Astrocyte of the spinal cord (primary cell): Measurements from ENCODE around the gene UGT3A1.

ENCODE experiments used
- DNase-seq: peaks from one replicate; pipeline ENCODE4 v3.0.0; 2011; ENCODE audit warnings: low read depth, low spot score
- H3K4me3 ChIP-seq: 2 replicates; pipeline ENCODE4 v1.5.1; 2011; ENCODE audit warnings: low read depth, mild to moderate bottlenecking, low read length, moderate library complexity
- in situ Hi-C: cut with HindIII; loops from 2 replicates; pipeline ENCODE4 v1.10.0; 2017; ENCODE audit warnings: low sequenced_read_pairs
- TF ChIP-seq, protein P1 (sequence below): IDR thresholded peaks from 2 replicates; pipeline ENCODE4 v1.5.1; 2012; ENCODE audit warnings: low read depth, mild to moderate bottlenecking, low read length, inconsistent platforms

Gene UGT3A1

DNA sequence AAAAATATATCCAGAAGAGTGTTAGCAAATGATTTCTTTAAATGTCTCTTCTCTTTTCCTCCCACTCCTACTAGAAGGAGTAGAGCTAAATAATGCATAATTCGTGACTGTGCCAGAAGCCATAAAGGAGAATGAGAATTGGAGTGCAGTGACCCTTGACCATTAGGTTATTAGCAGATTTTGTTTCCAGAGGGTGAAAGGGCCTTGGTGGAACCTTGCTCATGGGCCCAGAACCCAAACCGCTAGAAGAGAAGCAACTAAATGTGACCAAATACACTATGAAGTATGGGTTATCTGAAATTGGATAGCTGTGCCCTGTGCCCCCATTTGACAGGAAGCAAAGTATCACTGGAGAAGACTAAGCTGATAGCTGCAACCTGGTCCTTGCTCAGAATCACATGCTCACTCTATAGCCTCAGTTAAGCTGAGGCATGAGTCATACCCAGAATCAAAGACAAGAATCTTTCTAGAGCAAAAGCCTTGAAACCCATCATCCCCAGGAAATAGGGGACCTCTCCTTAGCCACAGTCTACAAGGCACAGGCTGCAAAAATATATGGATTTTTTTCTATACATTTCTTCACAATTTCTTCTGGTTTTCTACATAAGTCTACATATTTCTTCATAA, 89.0 kb downstream of the UGT3A1 start:
- H3K4me3 ChIP-seq: no peak overlapping the region
- no peak for DNase-seq
- in situ Hi-C loops: no loop called here
- TF ChIP-seq, protein P1, sequence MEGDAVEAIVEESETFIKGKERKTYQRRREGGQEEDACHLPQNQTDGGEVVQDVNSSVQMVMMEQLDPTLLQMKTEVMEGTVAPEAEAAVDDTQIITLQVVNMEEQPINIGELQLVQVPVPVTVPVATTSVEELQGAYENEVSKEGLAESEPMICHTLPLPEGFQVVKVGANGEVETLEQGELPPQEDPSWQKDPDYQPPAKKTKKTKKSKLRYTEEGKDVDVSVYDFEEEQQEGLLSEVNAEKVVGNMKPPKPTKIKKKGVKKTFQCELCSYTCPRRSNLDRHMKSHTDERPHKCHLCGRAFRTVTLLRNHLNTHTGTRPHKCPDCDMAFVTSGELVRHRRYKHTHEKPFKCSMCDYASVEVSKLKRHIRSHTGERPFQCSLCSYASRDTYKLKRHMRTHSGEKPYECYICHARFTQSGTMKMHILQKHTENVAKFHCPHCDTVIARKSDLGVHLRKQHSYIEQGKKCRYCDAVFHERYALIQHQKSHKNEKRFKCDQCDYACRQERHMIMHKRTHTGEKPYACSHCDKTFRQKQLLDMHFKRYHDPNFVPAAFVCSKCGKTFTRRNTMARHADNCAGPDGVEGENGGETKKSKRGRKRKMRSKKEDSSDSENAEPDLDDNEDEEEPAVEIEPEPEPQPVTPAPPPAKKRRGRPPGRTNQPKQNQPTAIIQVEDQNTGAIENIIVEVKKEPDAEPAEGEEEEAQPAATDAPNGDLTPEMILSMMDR: no peak
